Ectodermal cell (in vitro differentiated cells): Measurements from ENCODE around the gene MTOR. TPM values are rescaled to one million over a fixed set of nuclear protein-coding genes. Genes with fewer than 3 reads are reported as not detected.
"Not testable (repeated sequence)": the region's sequence is repeated elsewhere in the genome, so short reads cannot be mapped to it uniquely, and the experiment has no call there.

Experiments used
- H3K27ac ChIP-seq: 2 replicates; pipeline ENCODE4 v1.7.0; 2013; ENCODE audit warnings: mild to moderate bottlenecking, low read depth, low read length; ENCODE audit not compliant: insufficient read depth, poor library complexity, severe bottlenecking
- H3K27me3 ChIP-seq: 2 replicates; pipeline ENCODE4 v1.7.0; 2013; ENCODE audit warnings: mild to moderate bottlenecking, low read length; ENCODE audit not compliant: insufficient read depth, control insufficient read depth, poor library complexity, severe bottlenecking
- H3K36me3 ChIP-seq: one replicate; pipeline ENCODE4 v1.7.0; 2013; ENCODE audit warnings: low read length; ENCODE audit not compliant: control insufficient read depth, insufficient read depth
- H3K4me1 ChIP-seq: one replicate; pipeline ENCODE4 v1.7.0; 2013; ENCODE audit warnings: low read length; ENCODE audit not compliant: control insufficient read depth, insufficient read depth
- H3K4me3 ChIP-seq: 2 replicates; pipeline ENCODE4 v1.7.0; 2013; ENCODE audit warnings: low read depth, low read length, control low read depth; ENCODE audit not compliant: insufficient read depth
- H3K9me3 ChIP-seq: 2 replicates; pipeline ENCODE4 v1.7.0; 2013; ENCODE audit warnings: mild to moderate bottlenecking, low read length, moderate library complexity; ENCODE audit not compliant: control insufficient read depth
- WGBS, 2 experiments: methylation state at CpG; one replicate each; pipeline ENCODE4 v1.1.7; 2013; ENCODE audit warnings: missing lambda C conversion rate in 2 of 2; 5-methylcytosine and 5-hydroxymethylcytosine counted together
- polyA plus RNA-seq, 4 experiments: library from polyadenylated mRNA; stranded (reverse); fragments of 50-300 nt; gene quantifications; one replicate each; pipeline ENCODE4 v1.2.3, GENCODE V29; 2013

The MTOR gene
- polyA plus RNA-seq (2013, experiment 1 of 4), result 61.8 TPM
- 74.6 TPM for polyA plus RNA-seq (2013, experiment 2 of 4)
- polyA plus RNA-seq (2013, experiment 3 of 4), result 45.9 TPM
- polyA plus RNA-seq (2013, experiment 4 of 4), result 53.0 TPM

DNA sequence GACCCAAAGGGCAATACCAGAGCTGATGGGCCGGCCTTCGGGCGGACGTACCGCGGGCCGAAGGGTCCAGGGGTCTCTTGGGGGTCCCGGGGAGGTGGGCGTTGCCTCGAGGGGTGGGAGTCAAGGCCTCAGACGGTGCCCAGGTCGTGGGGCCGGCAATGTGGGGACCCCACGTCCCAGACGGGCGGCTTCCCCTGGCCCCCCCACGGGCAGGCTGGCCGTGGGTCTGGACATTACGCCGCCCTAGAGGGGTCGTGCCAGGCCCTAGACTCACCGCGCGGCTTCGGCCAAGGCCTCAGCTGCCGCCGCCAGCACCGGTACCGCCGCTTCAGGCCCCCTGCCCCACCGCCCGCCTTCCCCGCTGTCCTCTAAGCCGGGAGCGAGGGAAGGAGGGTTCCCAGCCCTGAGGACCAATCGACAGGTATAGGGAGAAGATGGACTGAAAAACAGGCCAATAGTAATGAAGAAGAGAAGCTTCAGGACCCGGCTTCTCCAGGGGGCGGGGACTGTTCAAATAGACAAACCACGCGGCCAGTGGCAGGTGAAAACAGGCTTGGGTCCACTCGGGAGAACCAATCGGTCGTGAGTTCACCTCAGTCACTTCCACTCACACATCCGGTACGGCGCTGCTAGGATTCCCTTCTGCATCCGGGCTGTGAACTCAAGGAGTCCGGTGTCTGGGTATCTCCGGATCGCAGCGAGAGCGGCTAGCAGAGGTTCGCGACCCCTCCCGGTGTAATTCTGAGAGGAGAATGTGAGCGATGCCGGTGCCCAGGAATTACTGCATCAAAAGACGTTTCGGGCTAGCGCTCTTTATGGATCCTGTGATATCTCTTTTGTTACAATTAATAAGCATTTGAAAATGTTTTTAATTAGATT is at the start of gene MTOR:
Gene MTOR (minus strand): TSS at position 381 of the 879 bp plus-strand sequence. CDS start 3,142 bp downstream, outside the sequence.
- Histone ChIP-seq H3K27me3 (no peaks in the 10 kb centered on the region), H3K9me3 (no peaks in the 10 kb centered on the region), H3K36me3 (peaks cover 17% of the 10 kb centered on the region), H3K4me3 (peak within 1 kb of the TSS; percentile 98), H3K27ac (peak within 1 kb of the TSS; percentile 63), H3K4me1 (no peaks in the 10 kb centered on the region)
- 0 to 1% methylated on average over 58 to 60 of the region's 60 CpGs for WGBS, 2 experiments

DNA sequence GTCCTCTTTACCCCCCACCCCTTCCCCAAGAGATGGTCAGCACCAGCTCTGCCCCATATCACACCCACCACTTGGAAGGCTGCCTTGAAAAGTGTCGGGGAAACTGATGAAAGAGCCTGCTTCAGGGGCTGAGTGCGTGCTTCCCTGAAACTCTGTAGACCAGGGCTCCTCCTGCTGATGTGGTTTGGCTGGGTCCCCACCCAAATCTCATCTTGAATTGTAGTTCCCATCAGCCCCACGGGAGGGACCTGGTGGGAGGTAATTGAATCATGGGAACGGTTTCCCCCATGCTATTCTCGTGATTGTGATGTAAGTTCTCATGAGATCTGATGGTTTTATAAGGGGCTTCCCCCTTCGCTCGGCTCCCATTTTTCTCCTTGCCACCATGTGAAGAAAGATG is 47.0 kb upstream of the MTOR start:
- no peak overlapping the region for H3K27ac ChIP-seq
- no peak overlapping the region for H3K4me3 ChIP-seq
- no peaks in the 10 kb centered on the region for H3K9me3 ChIP-seq
- no peaks in the 10 kb centered on the region for H3K27me3 ChIP-seq
- peaks cover 14% of the 10 kb centered on the region for H3K4me1 ChIP-seq
- WGBS, 2 experiments, result 87 to 94% methylated on average over 7 of the region's 7 CpGs
- H3K36me3 ChIP-seq, result no peaks in the 10 kb centered on the region

DNA sequence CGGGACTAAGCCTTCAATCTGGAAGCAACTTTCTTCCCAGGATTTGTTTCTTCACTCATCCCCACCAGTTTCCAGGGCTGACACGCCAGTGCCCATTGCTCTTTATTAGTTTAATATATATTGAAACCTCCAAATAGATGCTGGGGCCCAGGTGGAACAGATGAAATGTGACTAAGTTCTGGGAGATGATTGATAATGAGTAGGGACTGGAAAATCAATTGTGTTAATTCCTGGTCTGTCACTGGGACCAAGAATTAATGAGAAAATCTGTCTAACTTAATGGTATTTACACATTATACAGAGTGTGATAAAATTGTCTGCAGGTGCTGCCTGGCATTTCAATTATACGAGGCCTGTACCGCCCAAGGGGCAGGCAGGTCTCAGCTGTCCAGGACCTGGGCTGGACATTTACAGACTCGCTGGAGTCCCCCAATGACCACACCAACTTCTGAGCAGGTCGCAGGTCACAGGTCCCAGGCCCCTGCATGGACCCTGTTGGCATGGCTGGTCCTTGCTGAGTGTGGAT is 46.4 kb upstream of the MTOR start:
- H3K36me3 ChIP-seq, result no peaks in the 10 kb centered on the region
- H3K27me3 ChIP-seq, result no peaks in the 10 kb centered on the region
- H3K4me3 ChIP-seq, result no peak overlapping the region
- peaks cover 14% of the 10 kb centered on the region for H3K4me1 ChIP-seq
- H3K27ac ChIP-seq, result no peak overlapping the region
- no peaks in the 10 kb centered on the region for H3K9me3 ChIP-seq
- WGBS, 2 experiments, result 91 to 94% methylated on average over 5 to 6 of the region's 6 CpGs

- no peaks in the 10 kb centered on the region for H3K36me3 ChIP-seq
- no peak overlapping the region for H3K27ac ChIP-seq
- no peaks in the 10 kb centered on the region for H3K27me3 ChIP-seq
- no peak overlapping the region for H3K4me3 ChIP-seq
- 95 to 99% methylated on average over 3 of the region's 3 CpGs for WGBS, 2 experiments
- H3K9me3 ChIP-seq, result no peaks in the 10 kb centered on the region
- peaks cover 14% of the 10 kb centered on the region for H3K4me1 ChIP-seq
Measured at GRCh38 chr1:11307852-11308251, 45.5 kb upstream of the MTOR start.

DNA sequence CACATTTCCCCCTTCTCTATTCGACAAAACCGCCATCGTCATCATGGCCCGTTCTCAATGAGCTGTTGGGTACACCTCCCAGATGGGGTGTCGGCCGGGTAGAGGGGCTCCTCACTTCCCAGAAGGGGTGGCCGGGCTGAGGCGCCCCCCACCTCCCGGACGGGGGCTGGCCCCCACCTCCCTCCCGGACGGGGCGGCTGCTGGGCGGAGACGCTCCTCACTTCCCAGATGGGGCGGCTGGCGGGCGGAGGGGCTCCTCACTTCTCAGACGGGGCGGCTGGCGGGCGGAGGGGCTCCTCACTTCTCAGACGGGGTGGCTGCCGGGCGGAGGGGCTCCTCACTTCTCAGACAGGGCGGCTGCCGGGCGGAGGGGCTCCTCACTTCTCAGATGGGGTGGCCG is 43.2 kb upstream of the MTOR start:
- H3K9me3 ChIP-seq, H3K27me3 ChIP-seq, H3K27ac ChIP-seq, H3K36me3 ChIP-seq, H3K4me1 ChIP-seq, H3K4me3 ChIP-seq: not testable (repeated sequence)
- 93 to 97% methylated on average over 26 to 29 of the region's 29 CpGs for WGBS, 2 experiments

DNA sequence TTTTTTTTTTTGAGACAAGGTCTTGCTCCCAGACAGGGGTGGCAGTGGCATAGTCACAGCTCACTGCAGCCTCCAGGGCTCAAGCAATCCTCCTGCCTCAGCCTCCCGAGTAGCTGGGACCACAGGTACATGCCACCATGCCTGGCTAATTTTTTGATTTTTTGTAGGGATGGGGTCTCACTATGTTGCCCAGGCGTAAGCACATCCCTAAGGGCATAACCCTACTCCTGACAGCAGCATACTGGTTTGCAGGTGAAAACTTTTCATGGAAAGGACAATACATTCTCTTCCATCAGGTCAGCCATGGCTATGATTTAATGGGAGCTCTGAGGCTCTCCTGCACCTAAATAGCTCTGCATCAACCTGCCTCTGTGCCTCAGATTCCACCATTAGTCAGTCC is 40.0 kb upstream of the MTOR start:
- Histone ChIP-seq H3K9me3 (no peaks in the 10 kb centered on the region), H3K36me3 (no peaks in the 10 kb centered on the region), H3K4me3 (no peak overlapping the region), H3K27me3 (no peaks in the 10 kb centered on the region), H3K27ac (no peak overlapping the region), H3K4me1 (peaks cover 4% of the 10 kb centered on the region)
- WGBS, 2 experiments, result 87 to 92% methylated on average over 2 of the region's 2 CpGs

DNA sequence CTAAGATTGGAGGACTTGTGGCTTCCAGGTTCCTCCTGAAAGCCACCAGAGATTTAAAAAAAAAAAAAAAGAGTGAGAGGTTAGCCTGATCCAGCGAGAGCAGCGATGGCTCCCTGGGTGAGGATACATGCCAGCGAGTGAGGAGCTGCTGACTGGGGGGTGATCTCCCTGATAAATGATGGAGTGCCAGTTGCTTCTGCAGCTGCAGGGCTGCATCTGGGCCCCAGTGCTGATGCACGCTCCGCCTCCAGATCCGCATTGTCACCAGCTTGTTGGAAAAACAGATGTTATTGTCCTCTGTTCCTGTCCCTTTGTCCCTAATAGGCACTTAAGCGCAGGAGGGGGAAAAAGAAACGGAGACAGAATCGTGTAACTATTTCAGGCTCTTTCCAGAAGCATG is 39.2 kb upstream of the MTOR start:
- peaks cover 4% of the 10 kb centered on the region for H3K4me1 ChIP-seq
- no peaks in the 10 kb centered on the region for H3K9me3 ChIP-seq
- 83 to 85% methylated on average over 9 of the region's 9 CpGs for WGBS, 2 experiments
- H3K36me3 ChIP-seq, result no peaks in the 10 kb centered on the region
- H3K4me3 ChIP-seq, result no peak overlapping the region
- no peaks in the 10 kb centered on the region for H3K27me3 ChIP-seq
- H3K27ac ChIP-seq, result no peak overlapping the region

- no peak overlapping the region for H3K27ac ChIP-seq
- WGBS, 2 experiments, result 80 to 82% methylated on average over 10 of the region's 10 CpGs
- no peaks in the 10 kb centered on the region for H3K27me3 ChIP-seq
- peaks cover 4% of the 10 kb centered on the region for H3K4me1 ChIP-seq
- H3K4me3 ChIP-seq, result no peak overlapping the region
- H3K9me3 ChIP-seq, result no peaks in the 10 kb centered on the region
- H3K36me3 ChIP-seq, result no peaks in the 10 kb centered on the region
Measured at GRCh38 chr1:11299225-11299574, 36.8 kb upstream of the MTOR start.

GRCh38 chr1:11298390-11299224 is 36.3 kb upstream of the MTOR start:
- H3K27me3 ChIP-seq, result no peaks in the 10 kb centered on the region
- peaks cover 4% of the 10 kb centered on the region for H3K4me1 ChIP-seq
- no peak overlapping the region for H3K27ac ChIP-seq
- H3K36me3 ChIP-seq, result no peaks in the 10 kb centered on the region
- H3K4me3 ChIP-seq, result no peak overlapping the region
- WGBS, 2 experiments, result 90 to 91% methylated on average over 12 of the region's 12 CpGs
- H3K9me3 ChIP-seq, result no peaks in the 10 kb centered on the region

DNA sequence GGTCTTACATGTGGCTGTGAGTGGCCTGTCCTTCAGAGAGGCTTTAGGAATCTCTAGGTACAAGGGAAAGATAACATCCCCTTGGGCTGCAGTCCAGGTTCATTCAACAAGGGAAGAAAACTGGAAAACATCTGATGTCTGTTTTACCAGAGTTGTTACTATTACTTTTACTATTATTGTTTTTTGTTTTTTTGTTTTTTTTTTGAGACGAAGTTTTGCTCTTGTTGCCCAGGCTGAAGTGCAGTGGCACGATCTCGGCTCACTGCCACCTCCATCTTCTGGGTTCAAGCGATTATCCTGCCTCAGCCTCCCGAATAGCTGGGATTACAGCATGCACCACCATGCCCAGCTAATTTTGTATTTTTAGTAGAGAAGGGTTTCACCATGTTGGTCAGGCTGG is 35.4 kb upstream of the MTOR start:
- not testable (repeated sequence) for H3K4me1 ChIP-seq, H3K27ac ChIP-seq
- WGBS, 2 experiments, result 94% methylated on average over 5 of the region's 5 CpGs

More for the DNA sequence above, 35.4 kb upstream of the MTOR start:
- H3K4me3 ChIP-seq, H3K27me3 ChIP-seq, H3K36me3 ChIP-seq, H3K9me3 ChIP-seq: not testable (repeated sequence)
